CD14-positive monocyte (primary cell): ENCODE data around the gene FOCAD. TPM values are rescaled to one million over a fixed set of nuclear protein-coding genes. Genes with fewer than 3 reads are reported as not detected.

Experiments
- DNase-seq, 3 donors: peaks; one replicate each; pipeline ENCODE4 v3.0.0-alpha.2; 2011 to 2022
- H2AFZ ChIP-seq: 2 replicates; pipeline ENCODE4 v1.6.0; 2012; ENCODE audit warnings: mild to moderate bottlenecking, low read depth, low read length, inconsistent platforms; ENCODE audit not compliant: insufficient read depth, poor library complexity, severe bottlenecking
- H3K27ac ChIP-seq, 2 donors: 1 replicate in 1 of 2; 2 replicates in 1 of 2; pipeline ENCODE4 v1.5.1; 2012 to 2013; ENCODE audit warnings: low read length in 2 of 2, control low read depth in 1 of 2, inconsistent platforms in 1 of 2, low read depth in 1 of 2, mild to moderate bottlenecking in 1 of 2
- H3K27me3 ChIP-seq, 2 donors: one replicate each; pipeline versions ENCODE4 v1.6.0 to v1.6.1; 2011 to 2013; ENCODE audit warnings: low read length in 2 of 2; ENCODE audit not compliant: control insufficient read depth in 2 of 2, insufficient read depth in 2 of 2
- H3K36me3 ChIP-seq, 2 donors: replicated peaks in 1 of 2; 1 replicate in 1 of 2; 2 replicates in 1 of 2; pipeline versions ENCODE4 v1.5.1 to v1.6.1; 2012 to 2013; ENCODE audit warnings: low read length in 2 of 2, control low read depth in 1 of 2, inconsistent platforms in 1 of 2, mild to moderate bottlenecking in 1 of 2; ENCODE audit not compliant: insufficient read depth in 2 of 2, control insufficient read depth in 1 of 2
- H3K4me1 ChIP-seq, 2 donors: 1 replicate in 1 of 2; 2 replicates in 1 of 2; pipeline versions ENCODE4 v1.5.1 to v1.6.1; 2012 to 2013; ENCODE audit warnings: low read length in 2 of 2, control low read depth in 1 of 2, inconsistent platforms in 1 of 2, mild to moderate bottlenecking in 1 of 2, moderate library complexity in 1 of 2; ENCODE audit not compliant: insufficient read depth in 2 of 2, control insufficient read depth in 1 of 2
- H3K4me2 ChIP-seq: replicated peaks from 2 replicates; pipeline ENCODE3; 2012; ENCODE audit warnings: low read length, moderate library complexity, mild to moderate bottlenecking; ENCODE audit not compliant: poor library complexity, severe bottlenecking; ENCODE audit errors: extremely low read depth
- H3K4me3 ChIP-seq, 3 experiments: fragments of 200-600 bp in 1 of 3; sonication (generic) in 1 of 3; replicated peaks in 1 of 3; 1 replicate in 2 of 3; 2 replicates in 1 of 3; pipeline ENCODE4 v1.5.1; 2011 to 2013; ENCODE audit warnings: low read length in 3 of 3, mild to moderate bottlenecking in 3 of 3, control low read depth in 2 of 3, low read depth in 2 of 3, inconsistent platforms in 1 of 3, moderate library complexity in 1 of 3
- H3K79me2 ChIP-seq: 2 replicates; pipeline ENCODE4 v1.6.0; 2012; ENCODE audit warnings: mild to moderate bottlenecking, control low read depth, inconsistent platforms, low read length, moderate library complexity; ENCODE audit not compliant: insufficient read depth
- H3K9ac ChIP-seq: 2 replicates; pipeline ENCODE4 v1.6.0; 2017; ENCODE audit warnings: low read length, mild to moderate bottlenecking; ENCODE audit not compliant: insufficient read depth, poor library complexity, severe bottlenecking
- H3K9me3 ChIP-seq, 2 donors: replicated peaks in 1 of 2; 1 replicate in 1 of 2; 2 replicates in 1 of 2; pipeline versions ENCODE4 v1.5.1 to v1.6.1; 2012 to 2013; ENCODE audit warnings: low read length in 2 of 2, control low read depth in 1 of 2; ENCODE audit not compliant: control insufficient read depth in 1 of 2, insufficient read depth in 1 of 2
- H4K20me1 ChIP-seq: 2 replicates; pipeline ENCODE4 v1.6.0; 2012; ENCODE audit warnings: mild to moderate bottlenecking, low read length, control low read depth, moderate library complexity; ENCODE audit not compliant: insufficient read depth
- H3K27ac Mint-ChIP-seq, 7 donors: one replicate each; pipeline ENCODE4 v1.8.0; 2020; ENCODE audit warnings: mild to moderate bottlenecking in 7 of 7, mixed read lengths in 7 of 7, moderate library complexity in 6 of 7, inconsistent platforms in 2 of 7
- H3K27me3 Mint-ChIP-seq, 3 donors: one replicate each; pipeline ENCODE4 v1.8.0; 2021 to 2022; ENCODE audit warnings: low read depth in 3 of 3, mild to moderate bottlenecking in 3 of 3, mixed read lengths in 3 of 3, moderate library complexity in 3 of 3, inconsistent platforms in 1 of 3
- H3K36me3 Mint-ChIP-seq, 2 donors: one replicate each; pipeline ENCODE4 v1.8.0; 2020; ENCODE audit warnings: mixed read lengths in 2 of 2, inconsistent platforms in 1 of 2, mild to moderate bottlenecking in 1 of 2
- H3K4me1 Mint-ChIP-seq: one replicate; pipeline ENCODE4 v1.8.0; 2020; ENCODE audit warnings: mild to moderate bottlenecking, mixed read lengths
- H3K4me3 Mint-ChIP-seq, 2 donors: one replicate each; pipeline ENCODE4 v1.8.0; 2020; ENCODE audit warnings: mild to moderate bottlenecking in 2 of 2, mixed read lengths in 2 of 2, moderate library complexity in 1 of 2
- H3K9me3 Mint-ChIP-seq, 7 donors: one replicate each; pipeline ENCODE4 v1.8.0; 2020 to 2022; ENCODE audit warnings: mixed read lengths in 7 of 7, mild to moderate bottlenecking in 6 of 7, moderate library complexity in 6 of 7, inconsistent platforms in 2 of 7
- CTCF ChIP-seq: fragments of 200-600 bp; IDR thresholded peaks from one replicate; pipeline ENCODE4 v1.8.0; 2022; ENCODE audit warnings: antibody characterized with exemption, mild to moderate bottlenecking
- WGBS: methylation state at CpG from one replicate; pipeline ENCODE4 v1.1.5; 2013; ENCODE audit warnings: missing lambda C conversion rate; ENCODE audit not compliant: insufficient coverage; 5-methylcytosine and 5-hydroxymethylcytosine counted together
- intact Hi-C, 2 donors: fragments of 100-400 bp; cut with micrococcal nuclease; formaldehyde crosslinking; loops; one replicate each; pipeline versions ENCODE4 v1.15.0 to v1.15.1; 2023
- polyA plus RNA-seq, 3 donors: library from polyadenylated mRNA; depleted of rRNA in 1 of 3; unstranded in 2 of 3; stranded (reverse) in 1 of 3; fragments of 300-500 nt in 2 of 3; fragments of >200 nt in 1 of 3; fragmentation: Illumina TruSeq in 2 of 3; gene quantifications; 1 replicate in 2 of 3; 2 replicates in 1 of 3; pipeline ENCODE4 v1.2.3, GENCODE V29; 2012 to 2021

Gene FOCAD
- polyA plus RNA-seq, 3 donors: 4.9 to 6.3 (median 5.1) TPM

GRCh38 chr9:20832775-20833174, 148.7 kb downstream of the FOCAD start:
- Histone ChIP-seq H4K20me1 (no peaks in the 10 kb centered on the region), H3K79me2 (no peaks in the 10 kb centered on the region), H3K4me3 (no peak overlapping the region), H3K9me3 (no peaks in the 10 kb centered on the region), H3K4me2 (no peak overlapping the region), H3K27ac (no peak overlapping the region), H2AFZ (no peak overlapping the region), H3K9ac (no peak overlapping the region), H3K36me3 (peaks cover 0 to 4% of the 10 kb centered on the region in 2 donors), H3K4me1 (no peaks in the 10 kb centered on the region), H3K27me3 (no peaks in the 10 kb centered on the region)
- Mint-ChIP-seq H3K36me3 (peaks cover 12 to 16% of the 10 kb centered on the region in 2 donors), H3K27me3 (no peaks in the 10 kb centered on the region), H3K4me3 (no peak overlapping the region), H3K9me3 (peaks cover 0 to 2% (median 0%) of the 10 kb centered on the region in 7 donors), H3K4me1 (peaks cover 3% of the 10 kb centered on the region), H3K27ac (no peak overlapping the region)
- no peak for DNase-seq
- whole genome bisulfite sequencing: no CpG with 5 or more reads among the region's 2 CpGs
- intact Hi-C loops: no loop called here
- TF ChIP-seq CTCF: no peak

- Mint-ChIP-seq H3K27me3 (no peaks in the 10 kb centered on the region), H3K4me3 (no peak overlapping the region), H3K4me1 (peaks cover 3% of the 10 kb centered on the region), H3K9me3 (peaks cover 0 to 2% (median 0%) of the 10 kb centered on the region in 7 donors), H3K27ac (no peak overlapping the region), H3K36me3 (peaks cover 14 to 17% of the 10 kb centered on the region in 2 donors)
- no peaks in the 10 kb centered on the region for H4K20me1 ChIP-seq
- no peak overlapping the region for H3K9ac ChIP-seq
- no peak for TF ChIP-seq CTCF
- H2AFZ ChIP-seq: no peak overlapping the region
- H3K4me2 ChIP-seq: no peak overlapping the region
- DNase-seq: no peak
- no peaks in the 10 kb centered on the region for H3K9me3 ChIP-seq
- 100% methylated on average over 1 of the region's 6 CpGs for WGBS
- H3K4me3 ChIP-seq: no peak overlapping the region
- H3K27me3 ChIP-seq: no peaks in the 10 kb centered on the region
- H3K27ac ChIP-seq: no peak overlapping the region
- H3K79me2 ChIP-seq: no peaks in the 10 kb centered on the region
- intact Hi-C loops: no loop called here
- no peaks in the 10 kb centered on the region for H3K4me1 ChIP-seq
- H3K36me3 ChIP-seq: peaks cover 0 to 4% of the 10 kb centered on the region in 2 donors
Observed at GRCh38 chr9:20835377-20836286, 151.6 kb downstream of the FOCAD start.
